Panc1 (cell line): ENCODE data around the gene CHL1. TPM values are rescaled to one million over a fixed set of nuclear protein-coding genes. Genes with fewer than 3 reads are reported as not detected.

Source experiments
- ATAC-seq: fragments of 200-7000 bp; cut with Tn5 transposase; 2 replicates; pipeline ENCODE4 v1.9.1; 2020; ENCODE audit warnings: mild to moderate bottlenecking, moderate library complexity
- BruUV-seq: library from RNA; stranded (reverse); fragments of 400-500 nt; replicated peaks from 2 replicates; lab custom pipeline; 2021; lab: Mats Ljungman, UMichigan
- CTCF ChIA-PET: fragments of 300-600 bp; sonication (Branson Sonifier 250); formaldehyde crosslinking; loops from one replicate; lab custom pipeline; 2022; ENCODE audit warnings: antibody characterized with exemption; lab: Charles Lee
- POLR2A ChIA-PET: fragments of 300-600 bp; sonication (Branson Sonifier 250); formaldehyde crosslinking; loops from one replicate; lab custom pipeline; 2022; ENCODE audit warnings: antibody characterized with exemption; lab: Charles Lee
- DNase-seq: peaks from one replicate; pipeline ENCODE4 v3.0.0-alpha.2; 2010; ENCODE audit warnings: low read depth, low spot score
- H3K27ac ChIP-seq: 2 replicates; pipeline ENCODE4 v1.5.1; 2011; ENCODE audit warnings: mild to moderate bottlenecking, low read length, inconsistent platforms
- H3K27me3 ChIP-seq: fragments of 200-500 bp; sonication (Bioruptor generic); 2 replicates; pipeline ENCODE4 v1.6.0; 2014; ENCODE audit warnings: low read length, inconsistent platforms; ENCODE audit not compliant: control insufficient read depth, insufficient read depth
- H3K36me3 ChIP-seq: fragments of 200-500 bp; sonication (Bioruptor generic); 2 replicates; pipeline ENCODE4 v1.5.1; 2014; ENCODE audit warnings: inconsistent platforms, mild to moderate bottlenecking, low read length, moderate library complexity; ENCODE audit not compliant: control insufficient read depth, insufficient read depth
- H3K4me1 ChIP-seq: 2 replicates; pipeline ENCODE4 v1.5.1; 2011; ENCODE audit warnings: inconsistent platforms, mild to moderate bottlenecking, low read length, moderate library complexity; ENCODE audit not compliant: control insufficient read depth, insufficient read depth
- H3K4me3 ChIP-seq, 2 experiments: 2 replicates each; pipeline ENCODE4 v1.5.1; 2011 to 2012; ENCODE audit warnings: low read depth in 2 of 2, low read length in 2 of 2, mild to moderate bottlenecking in 2 of 2, inconsistent platforms in 1 of 2, moderate library complexity in 1 of 2
- H3K9me3 ChIP-seq: fragments of 200-500 bp; sonication (Bioruptor generic); 2 replicates; pipeline ENCODE4 v1.5.1; 2014; ENCODE audit warnings: low read depth, mild to moderate bottlenecking, inconsistent platforms, low read length, moderate library complexity; ENCODE audit not compliant: control insufficient read depth, insufficient read depth
- POLR2AphosphoS5 ChIP-seq: IDR thresholded peaks from 2 replicates; pipeline ENCODE4 v1.6.1; 2012; ENCODE audit warnings: mild to moderate bottlenecking, low read depth, low read length, moderate library complexity
- SIN3A ChIP-seq: IDR thresholded peaks from 2 replicates; pipeline ENCODE4 v1.6.1; 2012; ENCODE audit warnings: low read depth, mild to moderate bottlenecking, low read length, moderate library complexity, borderline replicate concordance; ENCODE audit not compliant: insufficient read depth
- TCF7L2 ChIP-seq: IDR thresholded peaks from 2 replicates; pipeline ENCODE4 v1.6.1; 2011; ENCODE audit warnings: mild to moderate bottlenecking, low read depth, low read length, inconsistent platforms
- in situ Hi-C: cut with HindIII; loops from 2 replicates; pipeline ENCODE4 v1.10.0; 2016; ENCODE audit warnings: low sequenced_read_pairs, low pct_unique_long_range_greater_than_20kb
- intact Hi-C: fragments of 100-400 bp; cut with micrococcal nuclease; formaldehyde crosslinking; loops from one replicate; pipeline ENCODE4 v1.10.0; 2022; ENCODE audit not compliant: unreplicated experiment
- total RNA-seq: library from RNA; stranded (reverse); gene quantifications from one replicate; pipeline ENCODE4 v1.2.1, GENCODE V29; 2021; ENCODE audit not compliant: unreplicated experiment
- TF ChIP-seq, protein P1 (sequence below), 2 experiments: IDR thresholded peaks; 2 replicates each; pipeline ENCODE4 v1.6.1; 2011 to 2012; ENCODE audit warnings: low read depth in 2 of 2, control low read depth in 1 of 2, low read length in 1 of 2, mild to moderate bottlenecking in 1 of 2, moderate library complexity in 1 of 2; ENCODE audit not compliant: insufficient read depth in 1 of 2
- TF ChIP-seq, protein P2 (sequence below): fragments of 450-650 bp; IDR thresholded peaks from 2 replicates; pipeline ENCODE4 v1.5.1; 2017; ENCODE audit warnings: mild to moderate bottlenecking

CHL1 gene
- total RNA-seq, 1 experiment from 2014 or later: not detected

DNA sequence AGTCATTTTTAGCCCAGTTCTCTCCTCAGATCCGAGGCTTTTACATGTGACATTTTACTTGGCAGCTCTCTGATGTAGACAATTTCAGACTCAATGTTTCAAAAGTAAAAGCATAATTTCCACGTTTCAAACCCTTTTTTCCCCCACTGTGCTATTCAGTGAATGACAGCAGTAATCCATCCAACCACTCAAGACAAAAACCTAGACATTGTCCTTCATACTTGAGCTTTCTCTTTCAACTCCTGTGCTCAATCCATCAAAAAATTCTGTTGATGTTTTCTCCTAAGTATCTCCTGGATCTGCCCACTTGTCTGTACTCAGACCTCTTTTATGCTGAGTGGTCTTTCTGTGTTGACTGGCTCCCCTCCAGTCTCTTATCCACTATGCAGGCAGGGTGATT lies 214.7 kb downstream of the CHL1 start:
- intact Hi-C loops (no loop called here), in situ Hi-C loops (no loop called here)
- TF ChIP-seq, protein P1, sequence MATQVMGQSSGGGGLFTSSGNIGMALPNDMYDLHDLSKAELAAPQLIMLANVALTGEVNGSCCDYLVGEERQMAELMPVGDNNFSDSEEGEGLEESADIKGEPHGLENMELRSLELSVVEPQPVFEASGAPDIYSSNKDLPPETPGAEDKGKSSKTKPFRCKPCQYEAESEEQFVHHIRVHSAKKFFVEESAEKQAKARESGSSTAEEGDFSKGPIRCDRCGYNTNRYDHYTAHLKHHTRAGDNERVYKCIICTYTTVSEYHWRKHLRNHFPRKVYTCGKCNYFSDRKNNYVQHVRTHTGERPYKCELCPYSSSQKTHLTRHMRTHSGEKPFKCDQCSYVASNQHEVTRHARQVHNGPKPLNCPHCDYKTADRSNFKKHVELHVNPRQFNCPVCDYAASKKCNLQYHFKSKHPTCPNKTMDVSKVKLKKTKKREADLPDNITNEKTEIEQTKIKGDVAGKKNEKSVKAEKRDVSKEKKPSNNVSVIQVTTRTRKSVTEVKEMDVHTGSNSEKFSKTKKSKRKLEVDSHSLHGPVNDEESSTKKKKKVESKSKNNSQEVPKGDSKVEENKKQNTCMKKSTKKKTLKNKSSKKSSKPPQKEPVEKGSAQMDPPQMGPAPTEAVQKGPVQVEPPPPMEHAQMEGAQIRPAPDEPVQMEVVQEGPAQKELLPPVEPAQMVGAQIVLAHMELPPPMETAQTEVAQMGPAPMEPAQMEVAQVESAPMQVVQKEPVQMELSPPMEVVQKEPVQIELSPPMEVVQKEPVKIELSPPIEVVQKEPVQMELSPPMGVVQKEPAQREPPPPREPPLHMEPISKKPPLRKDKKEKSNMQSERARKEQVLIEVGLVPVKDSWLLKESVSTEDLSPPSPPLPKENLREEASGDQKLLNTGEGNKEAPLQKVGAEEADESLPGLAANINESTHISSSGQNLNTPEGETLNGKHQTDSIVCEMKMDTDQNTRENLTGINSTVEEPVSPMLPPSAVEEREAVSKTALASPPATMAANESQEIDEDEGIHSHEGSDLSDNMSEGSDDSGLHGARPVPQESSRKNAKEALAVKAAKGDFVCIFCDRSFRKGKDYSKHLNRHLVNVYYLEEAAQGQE (IDR thresholded peaks at IDR 0.05; ENCODE audit: insufficient read depth in 1 of 2, low read depth in 2 of 2, low read length in 1 of 2): no peak
- TF ChIP-seq SIN3A: no peak
- TF ChIP-seq, protein P2, sequence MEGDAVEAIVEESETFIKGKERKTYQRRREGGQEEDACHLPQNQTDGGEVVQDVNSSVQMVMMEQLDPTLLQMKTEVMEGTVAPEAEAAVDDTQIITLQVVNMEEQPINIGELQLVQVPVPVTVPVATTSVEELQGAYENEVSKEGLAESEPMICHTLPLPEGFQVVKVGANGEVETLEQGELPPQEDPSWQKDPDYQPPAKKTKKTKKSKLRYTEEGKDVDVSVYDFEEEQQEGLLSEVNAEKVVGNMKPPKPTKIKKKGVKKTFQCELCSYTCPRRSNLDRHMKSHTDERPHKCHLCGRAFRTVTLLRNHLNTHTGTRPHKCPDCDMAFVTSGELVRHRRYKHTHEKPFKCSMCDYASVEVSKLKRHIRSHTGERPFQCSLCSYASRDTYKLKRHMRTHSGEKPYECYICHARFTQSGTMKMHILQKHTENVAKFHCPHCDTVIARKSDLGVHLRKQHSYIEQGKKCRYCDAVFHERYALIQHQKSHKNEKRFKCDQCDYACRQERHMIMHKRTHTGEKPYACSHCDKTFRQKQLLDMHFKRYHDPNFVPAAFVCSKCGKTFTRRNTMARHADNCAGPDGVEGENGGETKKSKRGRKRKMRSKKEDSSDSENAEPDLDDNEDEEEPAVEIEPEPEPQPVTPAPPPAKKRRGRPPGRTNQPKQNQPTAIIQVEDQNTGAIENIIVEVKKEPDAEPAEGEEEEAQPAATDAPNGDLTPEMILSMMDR: no peak
- TF ChIP-seq POLR2AphosphoS5: no peak
- no peak for TF ChIP-seq TCF7L2
- ATAC-seq: no peak
- H3K27ac ChIP-seq: no peak overlapping the region
- ChIA-PET POLR2A (no interaction called here), CTCF (no interaction called here)
- H3K4me3 ChIP-seq: no peak overlapping the region
- no peaks in the 10 kb centered on the region for H3K4me1 ChIP-seq
- no peaks in the 10 kb centered on the region for H3K36me3 ChIP-seq
- no peaks in the 10 kb centered on the region for H3K27me3 ChIP-seq
- no peak for DNase-seq
- no peaks in the 10 kb centered on the region for H3K9me3 ChIP-seq
- no TSS peak for BruUV-seq

DNA sequence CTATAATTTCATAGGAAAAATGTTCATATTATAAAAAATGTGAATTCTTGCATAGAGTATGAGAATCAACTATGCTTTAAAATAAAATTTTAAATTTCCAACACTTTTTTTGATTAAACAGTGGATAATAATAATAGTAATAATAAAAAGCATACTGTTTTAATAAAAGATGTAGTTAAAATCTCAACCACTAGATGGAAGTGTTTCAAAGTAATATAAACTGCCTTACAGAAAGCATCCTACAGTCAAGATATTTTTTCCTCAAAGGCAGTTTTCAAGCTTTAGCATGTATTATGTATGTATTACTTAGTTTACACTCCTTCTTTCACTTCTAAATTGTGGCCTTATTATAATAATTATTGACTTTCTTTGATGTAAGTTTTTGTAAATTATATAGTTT lies 217.5 kb downstream of the CHL1 start:
- in situ Hi-C loops: no loop called here
- ATAC-seq (no peak), DNase-seq (no peak)
- CTCF ChIA-PET: no interaction called here
- Histone ChIP-seq H3K27me3 (no peaks in the 10 kb centered on the region), H3K27ac (no peak overlapping the region), H3K36me3 (no peaks in the 10 kb centered on the region), H3K9me3 (no peaks in the 10 kb centered on the region), H3K4me3 (no peak overlapping the region), H3K4me1 (no peaks in the 10 kb centered on the region)
- POLR2A ChIA-PET: no interaction called here
- no TSS peak for BruUV-seq
- intact Hi-C loops: no loop called here
- TF ChIP-seq POLR2AphosphoS5 (no peak), TCF7L2 (no peak), SIN3A (no peak)
- TF ChIP-seq, protein P1 (IDR thresholded peaks at IDR 0.05; ENCODE audit: insufficient read depth in 1 of 2, low read depth in 2 of 2, low read length in 1 of 2): no peak
- TF ChIP-seq, protein P2: no peak
